ENCODE data around the gene GARIN5B.

Gene GARIN5B

DNA sequence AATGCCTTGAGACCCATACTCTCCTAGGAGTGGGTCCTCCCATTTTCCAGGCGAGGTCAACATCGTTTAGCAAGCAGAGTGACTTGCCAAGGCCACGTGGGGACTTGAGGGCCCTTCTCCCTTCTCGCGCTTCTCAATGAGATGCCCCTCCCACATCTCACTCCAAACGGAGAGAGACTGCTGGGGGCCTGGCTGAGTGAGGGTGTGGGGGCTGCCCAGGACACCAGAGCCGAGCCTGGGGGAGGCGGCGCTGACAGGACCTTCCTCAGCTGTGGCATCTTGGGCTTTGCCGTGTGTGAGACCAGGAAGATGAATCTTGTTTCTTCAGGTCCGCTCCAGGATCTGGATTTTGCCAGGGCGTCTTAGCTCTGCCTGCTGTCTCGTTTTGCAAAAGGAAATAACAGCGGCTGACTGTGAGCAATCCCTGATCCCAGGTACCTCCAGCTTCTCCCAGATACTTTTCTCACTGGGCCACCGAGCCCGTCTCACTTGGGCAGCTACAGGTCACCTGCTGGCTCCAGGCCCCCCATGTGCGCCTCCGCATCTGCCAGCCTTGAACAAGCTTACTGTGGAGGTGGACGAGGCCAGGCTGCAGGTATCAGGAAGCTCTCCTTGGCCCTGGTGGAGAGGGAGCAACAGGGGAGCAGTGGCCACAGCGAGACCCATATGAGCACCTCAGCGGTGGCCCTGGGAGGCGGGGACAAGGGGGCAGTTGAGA lies 14.6 kb downstream of the GARIN5B start:
- POLR2A ChIA-PET: no interaction called here
- CTCF ChIA-PET: interaction anchor here (0.8 to 1.4 kb wide), 5 partner anchors 9 to 189 kb away, joined by 3 to 5 read pairs (median 3); partner anchors contain the start of gene KMT5C
- DNase-seq (ENCODE audit: extremely low spot score): no peak
- TF ChIP-seq, protein P1, sequence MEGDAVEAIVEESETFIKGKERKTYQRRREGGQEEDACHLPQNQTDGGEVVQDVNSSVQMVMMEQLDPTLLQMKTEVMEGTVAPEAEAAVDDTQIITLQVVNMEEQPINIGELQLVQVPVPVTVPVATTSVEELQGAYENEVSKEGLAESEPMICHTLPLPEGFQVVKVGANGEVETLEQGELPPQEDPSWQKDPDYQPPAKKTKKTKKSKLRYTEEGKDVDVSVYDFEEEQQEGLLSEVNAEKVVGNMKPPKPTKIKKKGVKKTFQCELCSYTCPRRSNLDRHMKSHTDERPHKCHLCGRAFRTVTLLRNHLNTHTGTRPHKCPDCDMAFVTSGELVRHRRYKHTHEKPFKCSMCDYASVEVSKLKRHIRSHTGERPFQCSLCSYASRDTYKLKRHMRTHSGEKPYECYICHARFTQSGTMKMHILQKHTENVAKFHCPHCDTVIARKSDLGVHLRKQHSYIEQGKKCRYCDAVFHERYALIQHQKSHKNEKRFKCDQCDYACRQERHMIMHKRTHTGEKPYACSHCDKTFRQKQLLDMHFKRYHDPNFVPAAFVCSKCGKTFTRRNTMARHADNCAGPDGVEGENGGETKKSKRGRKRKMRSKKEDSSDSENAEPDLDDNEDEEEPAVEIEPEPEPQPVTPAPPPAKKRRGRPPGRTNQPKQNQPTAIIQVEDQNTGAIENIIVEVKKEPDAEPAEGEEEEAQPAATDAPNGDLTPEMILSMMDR (IDR thresholded peaks at IDR 0.05; ENCODE audit: control extremely low read depth, extremely low read depth, low read depth, missing control alignments): no peak

DNA sequence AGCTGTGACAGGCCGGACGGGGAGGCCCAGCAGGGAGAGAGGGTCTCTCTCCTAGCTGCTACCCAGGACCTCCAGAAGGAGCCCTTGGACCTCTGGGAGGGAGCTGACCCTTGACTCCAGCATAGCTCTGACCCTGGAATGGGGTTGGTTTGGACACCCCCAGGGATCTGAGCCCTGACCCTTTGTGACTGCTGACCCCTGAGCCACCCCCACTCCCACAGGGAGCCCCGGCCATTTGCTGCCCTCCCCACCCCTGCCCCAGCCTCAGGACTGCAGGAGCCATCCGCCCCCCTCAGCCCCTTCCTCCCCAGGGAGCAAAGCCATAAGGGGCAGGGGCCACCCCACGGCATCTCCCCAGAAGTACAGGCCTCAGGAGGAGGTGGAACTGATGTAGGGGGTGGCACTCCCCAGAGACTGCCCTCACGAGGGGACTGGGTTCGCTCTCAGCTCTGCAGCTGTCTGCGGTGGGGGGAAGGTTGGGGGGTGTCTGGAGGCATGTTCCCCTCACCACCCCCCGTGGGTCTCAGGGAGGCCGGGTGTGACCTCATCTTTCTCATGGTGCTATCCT lies 15.5 kb downstream of the GARIN5B start:
- ChIA-PET CTCF (interaction anchor here (1.4 kb wide), 1 partner anchor 71 kb away, joined by 3 read pairs; no protein-coding TSS in a partner anchor), POLR2A (interaction anchor here (0.6 kb wide), 1 partner anchor 9 kb away, joined by 4 read pairs; no protein-coding TSS in a partner anchor)

DNA sequence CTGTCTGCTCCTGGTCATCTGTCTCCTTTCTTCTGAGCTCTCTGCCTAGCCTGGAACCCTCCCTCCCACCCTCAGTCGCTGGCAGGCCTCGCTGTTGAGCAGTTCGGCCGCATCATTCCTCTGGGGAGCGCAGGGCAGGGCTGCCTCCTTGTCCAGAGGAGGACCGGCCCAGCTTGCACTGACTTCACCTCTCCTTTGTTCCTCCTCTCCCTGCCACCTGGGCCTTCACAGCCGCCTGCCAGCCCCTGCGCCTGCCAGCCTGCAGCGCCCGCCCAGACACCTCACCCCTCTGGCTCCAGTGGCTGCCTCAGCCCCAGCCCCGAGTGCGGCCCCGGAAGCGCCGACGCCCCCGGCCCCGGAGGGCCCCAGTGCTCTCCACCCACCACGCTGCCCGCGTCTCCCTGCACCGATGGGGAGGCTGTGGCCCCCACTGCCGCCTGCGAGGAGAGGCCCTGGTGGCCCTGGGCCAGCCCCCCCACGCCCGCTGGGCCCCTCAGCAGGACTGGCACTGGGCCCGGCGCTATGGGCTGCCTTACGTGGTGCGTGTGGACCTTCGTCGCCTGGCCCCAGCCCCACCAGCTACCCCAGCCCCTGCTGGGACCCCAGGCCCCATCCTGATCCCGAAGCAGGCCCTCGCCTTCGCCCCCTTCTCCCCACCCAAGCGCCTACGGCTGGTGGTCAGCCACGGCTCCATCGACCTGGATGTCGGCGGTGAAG lies 16.2 kb downstream of the GARIN5B start:
- DNase-seq (ENCODE audit: extremely low spot score): no peak
- CTCF ChIA-PET: interaction anchor here (1.4 kb wide), 1 partner anchor 71 kb away, joined by 3 read pairs; no protein-coding TSS in a partner anchor
- POLR2A ChIA-PET: interaction anchor here (0.6 kb wide), 1 partner anchor 9 kb away, joined by 4 read pairs; no protein-coding TSS in a partner anchor
- TF ChIP-seq, protein P1 (IDR thresholded peaks at IDR 0.05; ENCODE audit: control extremely low read depth, extremely low read depth, low read depth, missing control alignments): no peak

More for the DNA sequence above, 15.5 kb downstream of the GARIN5B start:
- TF ChIP-seq, protein P1 (IDR thresholded peaks at IDR 0.05; ENCODE audit: control extremely low read depth, extremely low read depth, low read depth, missing control alignments): no peak
- no peak for DNase-seq (ENCODE audit: extremely low spot score)

DNA sequence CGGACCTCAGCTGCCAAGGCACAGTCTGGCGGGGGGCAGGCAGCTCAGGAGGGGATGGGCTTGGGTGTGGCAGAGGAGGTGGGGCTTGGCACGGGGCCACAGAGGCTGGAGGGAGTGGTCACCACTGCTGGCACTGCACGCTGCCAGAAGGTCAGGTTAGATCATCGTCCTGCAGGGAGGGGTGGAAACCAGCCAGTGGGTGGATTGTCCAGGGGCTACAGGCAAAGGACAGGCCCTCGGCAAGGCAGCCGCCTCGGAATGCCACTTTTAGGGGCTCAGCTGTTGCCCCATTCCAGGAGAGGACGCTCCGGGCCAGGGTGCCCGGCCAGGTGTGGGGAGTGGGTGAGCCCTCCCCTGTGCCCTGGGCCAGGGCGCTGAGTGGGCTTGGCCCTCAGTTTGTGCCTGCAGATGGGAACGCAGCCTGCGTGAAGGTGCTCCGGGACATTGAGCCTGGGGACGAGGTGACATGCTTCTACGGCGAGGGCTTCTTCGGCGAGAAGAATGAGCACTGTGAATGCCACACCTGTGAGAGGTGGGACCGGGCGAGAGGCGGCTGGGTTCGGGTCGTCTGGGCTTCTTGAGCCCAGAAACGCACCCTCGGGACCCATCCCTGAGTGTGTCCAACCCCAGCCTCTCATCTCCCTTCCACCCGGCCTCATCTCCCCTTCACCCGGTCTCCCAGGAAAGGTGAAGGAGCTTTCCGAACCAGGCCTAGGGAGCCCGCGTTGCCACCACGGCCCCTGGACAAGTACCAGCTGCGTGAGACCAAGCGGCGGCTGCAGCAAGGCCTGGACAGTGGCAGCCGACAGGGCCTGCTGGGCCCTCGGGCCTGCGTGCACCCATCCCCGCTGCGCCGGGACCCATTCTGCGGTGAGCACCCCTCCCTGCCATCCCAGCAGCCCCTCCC lies 17.0 kb downstream of the GARIN5B start:
- CTCF ChIA-PET: no interaction called here

DNA sequence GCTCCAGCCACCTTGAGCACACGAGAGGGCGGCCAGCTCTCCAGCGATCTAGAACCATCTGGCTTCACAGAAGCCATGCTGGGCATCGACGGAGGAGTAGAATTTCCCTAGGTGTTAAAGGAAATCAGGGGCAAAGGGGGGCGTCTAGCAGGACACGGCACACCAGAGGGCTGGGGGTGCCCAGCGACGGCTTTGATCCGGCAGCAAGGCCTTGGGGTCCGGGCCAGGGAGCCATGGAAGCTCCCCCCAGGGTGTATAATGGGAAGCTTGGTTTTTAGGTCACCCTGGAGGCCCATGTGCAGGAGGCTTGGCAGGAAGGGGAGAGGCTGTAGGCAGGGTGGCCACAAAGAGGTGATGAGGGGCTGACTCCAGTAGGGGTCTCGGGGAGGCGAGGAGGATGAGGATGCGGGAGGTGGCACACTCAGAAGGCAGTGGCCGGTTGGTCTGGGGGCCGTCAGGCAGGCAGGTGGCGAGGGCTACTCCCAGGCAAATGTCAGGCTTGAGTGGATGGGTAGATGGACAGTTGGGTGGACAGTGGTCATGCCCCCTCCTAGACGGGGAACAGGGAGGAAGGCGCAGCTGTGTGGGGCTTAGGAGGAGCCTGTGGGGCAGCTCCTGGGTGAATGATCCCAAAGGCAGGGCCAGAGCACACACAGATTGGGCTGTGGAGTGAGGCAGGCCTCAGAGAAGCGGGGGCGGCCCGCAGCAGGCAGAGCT lies 17.8 kb downstream of the GARIN5B start:
- DNase-seq (ENCODE audit: extremely low spot score): no peak
- POLR2A ChIA-PET: no interaction called here

More for the DNA sequence above, 17.0 kb downstream of the GARIN5B start:
- DNase-seq (ENCODE audit: extremely low spot score): no peak
- TF ChIP-seq, protein P1 (IDR thresholded peaks at IDR 0.05; ENCODE audit: control extremely low read depth, extremely low read depth, low read depth, missing control alignments): no peak
- POLR2A ChIA-PET: no interaction called here

More for the DNA sequence above, 17.8 kb downstream of the GARIN5B start:
- CTCF ChIA-PET: interaction anchor here (1.0 kb wide), 1 partner anchor 44 kb away, joined by 3 read pairs; no protein-coding TSS in a partner anchor
- TF ChIP-seq, protein P1 (IDR thresholded peaks at IDR 0.05; ENCODE audit: control extremely low read depth, extremely low read depth, low read depth, missing control alignments): no peak

Data from GM10248 (cell line).